ENCODE data around the gene KCNQ1. TPM values are rescaled to one million over a fixed set of nuclear protein-coding genes. Genes with fewer than 3 reads are reported as not detected.

The KCNQ1 gene
- total and polyA plus RNA-seq, 2 experiments from 2014 or later: 0.45 to 0.87 TPM

DNA sequence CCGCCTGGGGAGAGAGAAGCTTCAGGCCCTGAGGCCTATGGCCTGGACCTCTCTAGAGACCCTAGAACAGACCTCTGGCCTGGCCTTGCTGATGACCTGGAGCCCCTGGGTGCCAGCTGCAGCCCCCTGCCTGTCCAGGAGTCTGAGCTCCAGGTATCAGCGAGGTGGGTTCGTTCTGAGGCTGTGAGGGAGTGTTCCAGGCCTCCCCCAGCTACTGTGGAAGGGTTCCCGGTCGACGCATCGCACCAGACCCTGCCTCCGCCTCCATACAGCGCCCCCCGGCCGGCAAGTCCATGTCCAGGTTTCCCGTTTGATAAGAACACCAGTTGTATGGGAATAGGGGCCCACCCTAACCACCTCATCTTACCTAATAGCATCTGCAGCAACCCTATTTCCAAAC is 111.1 kb downstream of the KCNQ1 start:
- H3K36me3 Mint-ChIP-seq (ENCODE audit: low read depth): no peaks in the 10 kb centered on the region
- Histone ChIP-seq H3K27me3 (ENCODE audit: insufficient read depth) (peaks cover 79% of the 10 kb centered on the region), H3K4me3 (no peak overlapping the region), H3K27ac (ENCODE audit: low read depth) (no peak overlapping the region), H2AFZ (no peak overlapping the region), H4K20me1 (replicated peaks; ENCODE audit: insufficient read depth) (no peaks in the 10 kb centered on the region), H3K4me2 (no peak overlapping the region), H3K9me2 (ENCODE audit: insufficient read depth) (no peaks in the 10 kb centered on the region), H3F3A (replicated peaks; ENCODE audit: low read depth) (no peaks in the 10 kb centered on the region), H3K36me3 (ENCODE audit: insufficient read depth) (no peaks in the 10 kb centered on the region), H3K79me2 (replicated peaks; ENCODE audit: insufficient read depth) (no peaks in the 10 kb centered on the region), H3K4me1 (ENCODE audit: insufficient read depth) (no peaks in the 10 kb centered on the region)
- DNase-seq (ENCODE audit: low spot score): no peak
- H3K27ac Mint-ChIP-seq: no peak overlapping the region
- no peak overlapping the region for H3K4me3 Mint-ChIP-seq
- TF ChIP-seq, protein P1, sequence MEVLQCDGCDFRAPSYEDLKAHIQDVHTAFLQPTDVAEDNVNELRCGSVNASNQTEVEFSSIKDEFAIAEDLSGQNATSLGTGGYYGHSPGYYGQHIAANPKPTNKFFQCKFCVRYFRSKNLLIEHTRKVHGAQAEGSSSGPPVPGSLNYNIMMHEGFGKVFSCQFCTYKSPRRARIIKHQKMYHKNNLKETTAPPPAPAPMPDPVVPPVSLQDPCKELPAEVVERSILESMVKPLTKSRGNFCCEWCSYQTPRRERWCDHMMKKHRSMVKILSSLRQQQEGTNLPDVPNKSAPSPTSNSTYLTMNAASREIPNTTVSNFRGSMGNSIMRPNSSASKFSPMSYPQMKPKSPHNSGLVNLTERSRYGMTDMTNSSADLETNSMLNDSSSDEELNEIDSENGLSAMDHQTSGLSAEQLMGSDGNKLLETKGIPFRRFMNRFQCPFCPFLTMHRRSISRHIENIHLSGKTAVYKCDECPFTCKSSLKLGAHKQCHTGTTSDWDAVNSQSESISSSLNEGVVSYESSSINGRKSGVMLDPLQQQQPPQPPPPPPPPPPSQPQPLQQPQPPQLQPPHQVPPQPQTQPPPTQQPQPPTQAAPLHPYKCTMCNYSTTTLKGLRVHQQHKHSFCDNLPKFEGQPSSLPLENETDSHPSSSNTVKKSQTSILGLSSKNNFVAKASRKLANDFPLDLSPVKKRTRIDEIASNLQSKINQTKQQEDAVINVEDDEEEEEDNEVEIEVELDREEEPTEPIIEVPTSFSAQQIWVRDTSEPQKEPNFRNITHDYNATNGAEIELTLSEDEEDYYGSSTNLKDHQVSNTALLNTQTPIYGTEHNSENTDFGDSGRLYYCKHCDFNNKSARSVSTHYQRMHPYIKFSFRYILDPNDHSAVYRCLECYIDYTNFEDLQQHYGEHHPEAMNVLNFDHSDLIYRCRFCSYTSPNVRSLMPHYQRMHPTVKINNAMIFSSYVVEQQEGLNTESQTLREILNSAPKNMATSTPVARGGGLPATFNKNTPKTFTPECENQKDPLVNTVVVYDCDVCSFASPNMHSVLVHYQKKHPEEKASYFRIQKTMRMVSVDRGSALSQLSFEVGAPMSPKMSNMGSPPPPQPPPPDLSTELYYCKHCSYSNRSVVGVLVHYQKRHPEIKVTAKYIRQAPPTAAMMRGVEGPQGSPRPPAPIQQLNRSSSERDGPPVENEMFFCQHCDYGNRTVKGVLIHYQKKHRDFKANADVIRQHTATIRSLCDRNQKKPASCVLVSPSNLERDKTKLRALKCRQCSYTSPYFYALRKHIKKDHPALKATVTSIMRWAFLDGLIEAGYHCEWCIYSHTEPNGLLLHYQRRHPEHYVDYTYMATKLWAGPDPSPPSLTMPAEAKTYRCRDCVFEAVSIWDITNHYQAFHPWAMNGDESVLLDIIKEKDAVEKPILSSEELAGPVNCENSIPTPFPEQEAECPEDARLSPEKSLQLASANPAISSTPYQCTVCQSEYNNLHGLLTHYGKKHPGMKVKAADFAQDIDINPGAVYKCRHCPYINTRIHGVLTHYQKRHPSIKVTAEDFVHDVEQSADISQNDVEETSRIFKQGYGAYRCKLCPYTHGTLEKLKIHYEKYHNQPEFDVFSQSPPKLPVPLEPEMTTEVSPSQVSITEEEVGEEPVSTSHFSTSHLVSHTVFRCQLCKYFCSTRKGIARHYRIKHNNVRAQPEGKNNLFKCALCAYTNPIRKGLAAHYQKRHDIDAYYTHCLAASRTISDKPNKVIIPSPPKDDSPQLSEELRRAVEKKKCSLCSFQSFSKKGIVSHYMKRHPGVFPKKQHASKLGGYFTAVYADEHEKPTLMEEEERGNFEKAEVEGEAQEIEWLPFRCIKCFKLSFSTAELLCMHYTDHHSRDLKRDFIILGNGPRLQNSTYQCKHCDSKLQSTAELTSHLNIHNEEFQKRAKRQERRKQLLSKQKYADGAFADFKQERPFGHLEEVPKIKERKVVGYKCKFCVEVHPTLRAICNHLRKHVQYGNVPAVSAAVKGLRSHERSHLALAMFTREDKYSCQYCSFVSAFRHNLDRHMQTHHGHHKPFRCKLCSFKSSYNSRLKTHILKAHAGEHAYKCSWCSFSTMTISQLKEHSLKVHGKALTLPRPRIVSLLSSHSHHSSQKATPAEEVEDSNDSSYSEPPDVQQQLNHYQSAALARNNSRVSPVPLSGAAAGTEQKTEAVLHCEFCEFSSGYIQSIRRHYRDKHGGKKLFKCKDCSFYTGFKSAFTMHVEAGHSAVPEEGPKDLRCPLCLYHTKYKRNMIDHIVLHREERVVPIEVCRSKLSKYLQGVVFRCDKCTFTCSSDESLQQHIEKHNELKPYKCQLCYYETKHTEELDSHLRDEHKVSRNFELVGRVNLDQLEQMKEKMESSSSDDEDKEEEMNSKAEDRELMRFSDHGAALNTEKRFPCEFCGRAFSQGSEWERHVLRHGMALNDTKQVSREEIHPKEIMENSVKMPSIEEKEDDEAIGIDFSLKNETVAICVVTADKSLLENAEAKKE (CRISPR knock-in tag; IDR thresholded peaks at IDR 0.05): no peak
- peaks cover 71% of the 10 kb centered on the region for H3K27me3 Mint-ChIP-seq (ENCODE audit: insufficient read depth, low read depth, poor library complexity)
- peaks cover 7% of the 10 kb centered on the region; the same call in 2 of the 3 replicates for H3K4me1 Mint-ChIP-seq
- H3K9me3 Mint-ChIP-seq: peaks cover 3% of the 10 kb centered on the region; the same call in 2 of the 3 replicates
- ATAC-seq: no peak

GRCh38 chr11:2557381-2557780 is 112.6 kb downstream of the KCNQ1 start:
- Histone ChIP-seq H3K4me2 (no peak overlapping the region), H3K9me2 (ENCODE audit: insufficient read depth) (no peaks in the 10 kb centered on the region), H3K79me2 (replicated peaks; ENCODE audit: insufficient read depth) (no peaks in the 10 kb centered on the region), H2AFZ (no peak overlapping the region), H3K4me1 (ENCODE audit: insufficient read depth) (no peaks in the 10 kb centered on the region), H3K27ac (ENCODE audit: low read depth) (no peak overlapping the region), H4K20me1 (replicated peaks; ENCODE audit: insufficient read depth) (no peaks in the 10 kb centered on the region), H3K4me3 (no peak overlapping the region), H3K27me3 (ENCODE audit: insufficient read depth) (peaks cover 64% of the 10 kb centered on the region), H3K36me3 (ENCODE audit: insufficient read depth) (no peaks in the 10 kb centered on the region), H3F3A (replicated peaks; ENCODE audit: low read depth) (no peaks in the 10 kb centered on the region)
- Mint-ChIP-seq H3K9me3 (peaks cover 3% of the 10 kb centered on the region; the same call in 1 of the 3 replicates), H3K4me1 (peaks cover 7% of the 10 kb centered on the region; the same call in 2 of the 3 replicates), H3K4me3 (no peak overlapping the region), H3K27ac (no peak overlapping the region), H3K27me3 (ENCODE audit: insufficient read depth, low read depth, poor library complexity) (peaks cover 61% of the 10 kb centered on the region), H3K36me3 (ENCODE audit: low read depth) (no peaks in the 10 kb centered on the region)
- no peak for DNase-seq (ENCODE audit: low spot score)
- TF ChIP-seq ZNF114 (CRISPR knock-in tag; IDR thresholded peaks at IDR 0.05) (no peak), EZH2 (IDR thresholded peaks at IDR 0.05; ENCODE audit: low read depth, unreplicated experiment) (no peak), ZNF331 (CRISPR knock-in tag; IDR thresholded peaks at IDR 0.05; ENCODE audit: low read depth) (peak; percentile 86)
- ATAC-seq: no peak

All from GM23338 (cell line).